Stimulated activated CD4-positive, alpha-beta T cell treated with anti-CD3 and anti-CD28 coated beads, Interleukin-4, amount 100 ng/mL, for 48 hours (primary cell): Measurements from ENCODE around the gene ROR1.

ENCODE experiments used
- DNase-seq, 2 donors: peaks; one replicate each; pipeline ENCODE4 v3.0.0-alpha.2; 2020; ENCODE audit warnings: low read depth in 2 of 2

ROR1 gene

DNA sequence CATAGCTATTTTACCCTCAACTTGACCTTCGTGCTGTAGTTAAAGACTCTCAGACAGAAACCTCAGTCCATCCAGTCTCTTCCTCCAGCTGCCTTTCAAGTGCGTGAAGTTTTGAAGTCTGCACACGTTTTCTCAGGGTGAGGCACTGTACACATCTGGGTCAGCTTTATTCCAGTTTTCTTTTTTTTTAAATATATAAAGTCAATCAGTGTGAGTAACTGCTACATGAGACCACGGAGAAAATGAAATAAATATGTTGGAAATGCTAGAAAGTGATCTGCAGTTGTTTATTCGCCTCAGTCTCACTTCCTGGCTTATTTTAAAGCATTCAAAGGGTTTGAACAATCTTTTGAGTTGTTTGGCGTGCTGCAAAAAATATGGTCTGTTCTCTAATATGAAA, 135.7 kb downstream of the ROR1 start:
- DNase-seq = no peak

DNA sequence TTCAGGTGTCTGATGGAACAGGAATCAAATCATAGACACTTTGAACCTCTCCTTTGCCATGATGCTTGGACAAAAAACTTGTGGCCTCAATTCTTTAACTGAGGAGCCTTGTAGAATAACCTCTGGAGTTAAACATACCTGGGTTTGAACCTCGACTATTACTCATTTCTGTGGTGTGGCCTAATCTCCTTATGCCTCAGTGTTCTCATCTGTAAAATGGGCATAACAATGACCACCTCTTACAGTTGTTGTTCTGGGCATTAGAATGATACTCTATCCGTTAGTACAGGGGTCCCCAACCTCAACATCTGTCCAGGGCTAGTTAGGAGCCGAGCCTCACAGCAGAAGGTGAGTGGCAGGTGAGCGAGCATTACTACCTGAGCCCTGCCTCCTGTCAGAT, 137.2 kb downstream of the ROR1 start:
- DNase-seq = no peak

DNA sequence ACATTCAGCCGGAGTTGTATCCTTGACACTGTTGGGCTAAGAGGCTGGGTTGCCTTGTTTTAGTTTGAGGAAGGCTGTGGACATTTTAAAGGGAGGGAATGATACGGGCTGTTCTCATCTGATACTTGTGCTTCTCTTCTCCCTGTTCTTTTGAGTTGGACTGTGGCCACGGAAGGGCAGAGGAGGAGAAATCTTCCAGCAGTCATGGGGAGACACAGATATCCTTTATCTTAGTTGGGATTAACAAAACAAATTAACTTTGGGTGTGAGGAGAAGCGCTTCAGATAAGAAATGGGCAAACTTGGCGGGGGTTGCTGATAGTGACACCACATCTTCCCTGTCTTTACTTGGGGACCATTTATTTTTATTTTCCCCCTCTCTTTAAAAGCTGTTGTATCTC, 138.8 kb downstream of the ROR1 start:
- no peak for DNase-seq

DNA sequence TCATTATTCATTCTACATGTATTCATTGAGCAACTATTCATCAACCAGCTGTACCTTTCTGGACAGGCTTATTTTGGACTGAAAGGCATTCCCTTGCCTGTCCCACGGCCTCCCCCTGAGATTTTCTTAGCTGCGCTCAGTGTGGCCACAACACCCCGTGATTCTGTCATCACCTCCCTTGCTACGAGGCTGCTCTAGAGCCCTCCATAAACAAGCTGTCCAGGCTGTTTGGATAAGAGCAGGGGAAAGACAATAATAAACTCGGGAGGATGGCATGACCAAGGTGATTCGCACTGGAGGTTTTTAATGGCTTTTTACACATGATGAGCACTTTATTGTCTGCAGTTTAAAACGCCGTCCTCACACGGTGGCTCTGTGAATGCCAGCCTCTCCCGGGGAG, 139.7 kb downstream of the ROR1 start:
- no peak for DNase-seq

DNA sequence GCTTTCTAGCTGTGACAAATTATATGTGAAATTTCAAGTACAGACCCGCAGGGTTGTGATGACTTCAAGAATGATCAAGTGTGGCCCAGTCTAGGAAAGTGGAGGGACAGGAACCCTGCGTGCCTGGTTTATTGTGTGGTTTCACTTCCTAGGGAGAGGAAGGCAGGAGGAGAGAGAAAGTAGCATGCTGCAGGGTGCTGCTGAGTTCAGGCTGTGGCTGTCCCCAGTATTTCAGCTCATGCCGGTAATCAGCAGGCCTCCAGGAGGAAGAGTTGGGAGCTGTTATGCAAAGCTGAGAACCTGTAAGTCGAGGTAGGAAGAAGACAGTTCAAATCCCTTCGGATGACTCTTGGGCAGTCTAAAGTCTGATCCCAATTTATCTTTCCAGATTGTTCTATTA, 140.4 kb downstream of the ROR1 start:
- no peak for DNase-seq

DNA sequence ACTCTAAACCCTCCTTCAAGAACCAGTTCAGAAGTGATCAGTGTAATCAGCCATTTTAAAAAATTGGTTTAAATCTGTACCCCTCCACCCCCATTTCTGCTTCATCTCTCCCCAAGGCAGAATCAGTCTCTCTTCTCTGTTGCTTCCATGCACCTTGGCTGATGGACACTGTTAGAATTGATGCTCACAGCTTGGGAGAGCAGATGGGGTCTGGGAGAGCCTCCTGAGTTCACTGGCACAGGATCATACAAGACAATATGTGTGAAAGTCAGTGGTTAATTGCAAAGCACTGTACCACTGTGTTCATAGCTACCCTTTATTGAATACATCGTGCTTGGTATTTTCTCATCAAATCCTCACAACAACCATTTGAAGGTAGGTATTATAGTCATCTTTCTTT, 140.9 kb downstream of the ROR1 start:
- no peak for DNase-seq

DNA sequence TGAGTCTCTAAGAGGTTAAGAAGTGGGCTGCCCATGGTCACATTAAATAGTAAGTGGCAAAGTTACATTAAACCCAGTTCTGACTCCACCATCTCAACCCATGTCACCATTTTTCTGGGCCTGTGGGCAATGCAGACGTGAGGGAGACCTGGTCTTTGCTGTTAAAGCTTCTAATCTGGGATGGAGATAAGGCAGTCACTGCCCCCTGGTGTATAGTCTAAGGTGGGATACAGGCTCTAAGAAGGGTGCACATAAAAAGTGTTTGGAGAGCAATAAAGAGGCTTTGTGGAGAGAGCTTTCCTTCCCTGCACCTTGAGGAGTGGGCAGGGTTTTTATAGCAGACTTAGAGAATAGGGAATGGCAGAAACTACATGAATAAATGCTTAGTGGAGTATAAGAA, 141.3 kb downstream of the ROR1 start:
- DNase-seq = no peak

DNA sequence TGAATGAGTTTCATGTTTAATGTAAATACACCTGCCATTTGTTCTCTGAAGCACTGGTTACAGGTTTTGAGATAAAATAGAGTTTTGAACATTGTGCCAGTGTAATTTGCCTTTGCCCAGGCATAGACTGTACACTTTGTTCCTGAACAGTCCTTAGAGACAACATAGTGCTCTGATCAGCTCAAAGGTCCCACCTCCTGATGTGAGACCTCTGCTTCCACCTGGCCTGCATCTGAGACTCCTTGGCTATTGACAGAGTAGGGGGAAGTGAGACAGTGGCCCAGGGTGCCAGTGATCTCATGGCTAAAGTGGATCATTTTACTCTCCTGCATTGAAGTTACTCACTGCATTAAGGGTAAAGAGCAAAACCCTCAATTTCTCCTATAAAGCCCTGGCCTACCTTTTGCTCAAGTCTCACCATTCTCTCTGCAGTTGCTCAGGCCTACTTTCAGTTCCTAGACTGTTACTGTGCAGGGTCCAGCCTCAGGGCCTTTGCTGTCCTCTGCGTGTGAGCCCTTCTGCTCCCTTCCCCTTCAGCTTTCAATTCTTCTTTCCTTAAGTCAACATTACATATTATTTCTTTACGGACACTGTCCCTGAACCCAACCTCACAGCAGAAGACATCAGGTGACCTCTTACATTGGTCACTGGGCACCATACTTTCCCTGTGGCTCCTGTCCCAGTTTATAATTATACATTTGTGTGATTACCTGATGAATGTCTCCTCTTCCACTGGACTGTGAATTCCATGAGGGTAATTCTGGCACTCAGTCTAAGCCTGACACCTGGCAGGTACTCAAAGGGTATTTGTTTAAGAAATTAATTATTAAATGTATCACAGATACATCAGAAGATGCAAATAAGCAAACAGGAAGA, 142.9 kb downstream of the ROR1 start:
- DNase-seq = no peak

DNA sequence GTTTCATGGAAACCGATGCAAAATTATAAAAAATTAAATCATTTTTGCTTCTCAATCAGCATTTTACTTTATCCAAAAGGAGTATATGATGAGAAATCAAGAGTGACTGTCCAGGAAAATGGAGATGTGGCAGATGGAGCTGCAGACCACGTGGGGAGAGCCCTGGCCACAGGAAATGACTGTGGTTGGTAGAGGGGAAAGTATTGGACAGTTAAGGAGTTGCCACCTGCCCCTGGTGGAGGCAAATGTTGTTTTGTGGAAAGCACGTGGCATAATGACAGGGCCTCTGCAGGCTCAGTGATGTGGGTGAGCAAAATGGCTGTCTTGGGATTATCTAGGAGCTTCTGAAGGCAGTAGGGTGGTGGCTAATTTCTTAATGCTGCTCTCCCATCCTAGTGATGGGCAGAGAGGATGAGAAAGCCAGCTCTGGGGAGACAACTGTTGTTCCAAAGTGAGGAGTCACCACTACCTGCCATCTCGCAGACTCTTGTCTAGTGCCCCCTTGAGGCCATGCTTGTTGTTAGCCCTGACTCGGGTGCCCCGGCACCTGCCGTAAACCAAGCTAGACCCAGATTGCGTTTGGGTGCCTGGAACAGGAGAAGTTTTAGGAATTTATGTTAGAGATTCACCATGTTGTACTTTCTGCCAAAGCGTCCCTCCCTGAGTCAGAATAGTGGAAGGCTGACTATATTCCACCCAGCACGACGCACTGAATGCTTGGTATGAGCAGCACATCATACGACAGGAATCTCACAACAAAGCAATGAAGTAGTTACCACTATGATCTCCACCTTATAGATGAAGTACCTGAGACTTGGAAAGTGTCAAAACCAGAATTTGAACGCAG, 144.0 kb downstream of the ROR1 start:
- DNase-seq = peak; percentile 11 to 16

DNA sequence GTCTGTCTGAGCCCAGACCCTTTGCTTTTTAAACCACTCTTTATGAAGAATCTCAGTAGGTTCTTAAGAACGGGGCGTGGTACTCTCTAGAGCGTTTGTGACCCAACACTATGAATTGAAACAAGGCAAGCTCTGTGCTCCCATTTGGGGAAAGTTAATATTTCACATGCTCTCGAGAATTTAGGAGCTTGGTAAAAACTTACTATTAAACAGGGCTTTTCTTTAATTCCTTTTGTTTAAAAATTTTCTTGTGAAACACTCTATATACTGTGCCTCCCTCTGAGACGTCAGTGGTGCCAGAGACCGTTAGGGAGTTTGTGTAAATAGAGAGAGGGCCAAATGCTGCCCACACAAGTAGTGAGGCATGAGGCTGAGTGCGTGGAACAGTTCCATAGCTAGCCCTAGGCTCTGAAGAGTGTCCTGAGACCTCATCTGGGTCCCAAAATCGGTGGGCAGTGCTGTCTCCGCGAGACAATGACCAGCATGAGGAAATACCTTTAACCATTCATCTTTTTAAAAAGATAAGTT, 144.7 kb downstream of the ROR1 start:
- no peak for DNase-seq

DNA sequence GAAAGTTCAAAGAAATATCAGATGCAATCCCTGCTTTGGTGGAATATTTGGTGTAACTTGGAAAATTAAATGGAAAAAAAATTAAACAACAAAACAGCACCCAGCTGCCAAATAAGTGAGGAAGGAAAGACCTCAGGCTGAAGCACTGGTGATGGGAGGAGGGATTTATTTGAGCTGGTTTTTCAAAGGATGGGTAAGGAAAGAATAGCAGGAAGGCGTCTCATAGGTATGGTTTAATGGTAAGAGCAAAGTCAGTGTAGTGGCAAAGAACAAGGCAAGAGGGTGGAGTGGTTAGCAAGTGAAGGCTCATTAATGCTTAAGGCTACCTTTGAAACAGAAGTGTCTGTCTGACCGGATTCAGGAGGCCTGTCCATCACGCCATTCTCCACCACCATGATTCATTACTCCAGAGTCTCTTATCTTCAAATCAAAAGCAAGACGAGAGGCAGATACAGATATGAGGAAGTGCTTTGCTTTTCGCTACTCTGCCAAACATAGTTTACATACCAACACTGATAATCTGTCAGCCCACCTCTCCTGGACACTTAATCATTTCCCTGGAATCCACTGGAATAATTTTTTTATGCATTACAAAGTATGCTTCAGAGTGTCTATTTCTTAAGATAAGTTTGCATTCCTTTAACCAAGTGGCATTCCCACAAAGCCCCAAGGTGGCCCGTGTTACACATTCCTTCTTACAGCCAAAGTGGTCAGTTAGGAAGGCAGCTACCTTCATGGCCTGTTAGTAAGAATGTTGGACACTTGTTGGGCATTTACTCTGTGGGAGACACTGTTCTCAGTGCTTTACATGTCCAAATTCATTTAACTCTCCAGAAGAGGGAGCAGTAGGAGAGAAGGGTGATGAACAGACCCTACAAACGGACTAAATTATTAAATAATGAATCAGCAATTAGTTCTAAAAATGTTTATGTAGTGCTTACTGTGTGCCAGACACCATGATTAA, 146.6 kb downstream of the ROR1 start:
- DNase-seq = no peak

DNA sequence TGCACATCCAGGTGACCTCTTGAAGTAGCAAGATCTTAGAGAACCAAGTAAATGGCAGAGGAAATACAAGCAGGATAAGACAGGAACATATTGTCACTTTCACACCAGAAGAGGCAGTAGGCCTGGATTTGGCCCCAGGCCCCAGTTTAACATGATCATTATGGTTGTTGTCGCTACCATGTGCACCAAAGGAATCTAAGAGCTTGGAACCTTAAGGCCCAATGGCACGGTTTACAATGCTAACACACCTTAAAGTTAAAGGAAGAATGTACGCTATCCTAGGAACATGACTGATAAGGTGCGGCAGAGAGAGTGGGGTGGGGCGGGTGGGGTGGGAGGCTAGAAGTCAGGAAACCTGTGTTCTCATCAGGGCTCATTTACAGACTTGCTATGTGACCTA, 147.5 kb downstream of the ROR1 start:
- DNase-seq = no peak

DNA sequence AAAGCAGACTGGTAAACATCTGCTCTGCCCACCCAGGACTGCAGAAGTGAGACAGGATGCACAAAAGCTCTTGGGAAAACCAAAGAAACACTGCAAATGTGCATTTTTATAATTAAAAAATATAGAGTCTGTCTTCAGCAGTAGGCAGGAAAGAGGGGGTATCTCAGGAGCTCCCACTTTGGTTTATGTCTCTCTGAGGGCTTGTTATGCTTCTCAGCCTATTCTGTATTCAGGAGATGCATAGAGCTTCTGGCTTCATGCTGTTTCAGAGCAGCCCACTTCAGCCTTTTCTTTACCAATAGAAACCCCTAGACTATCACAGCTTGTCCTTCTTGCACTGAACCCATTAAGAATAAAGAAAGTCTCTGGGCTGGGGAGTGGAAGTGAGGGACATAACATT, 148.0 kb downstream of the ROR1 start:
- no peak for DNase-seq

DNA sequence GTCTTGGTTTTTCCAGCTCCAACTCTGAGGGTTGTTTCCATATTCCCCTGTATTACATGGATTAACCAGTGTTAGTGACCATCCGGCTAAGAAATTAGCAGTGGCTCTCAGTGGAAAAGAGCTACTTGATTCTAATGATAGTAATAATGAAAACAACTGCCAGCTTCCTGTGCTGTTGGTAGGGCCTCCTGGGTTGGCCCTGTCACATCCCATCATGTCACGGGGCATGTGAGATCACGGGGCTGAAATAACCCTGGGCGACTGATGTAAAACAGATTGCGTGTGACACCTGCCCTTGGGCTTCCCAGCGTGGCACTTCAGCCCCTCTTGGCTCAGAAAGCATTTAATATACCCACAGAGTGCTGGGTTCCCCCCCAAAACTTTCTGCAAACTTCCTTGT, 149.0 kb downstream of the ROR1 start:
- DNase-seq = no peak

DNA sequence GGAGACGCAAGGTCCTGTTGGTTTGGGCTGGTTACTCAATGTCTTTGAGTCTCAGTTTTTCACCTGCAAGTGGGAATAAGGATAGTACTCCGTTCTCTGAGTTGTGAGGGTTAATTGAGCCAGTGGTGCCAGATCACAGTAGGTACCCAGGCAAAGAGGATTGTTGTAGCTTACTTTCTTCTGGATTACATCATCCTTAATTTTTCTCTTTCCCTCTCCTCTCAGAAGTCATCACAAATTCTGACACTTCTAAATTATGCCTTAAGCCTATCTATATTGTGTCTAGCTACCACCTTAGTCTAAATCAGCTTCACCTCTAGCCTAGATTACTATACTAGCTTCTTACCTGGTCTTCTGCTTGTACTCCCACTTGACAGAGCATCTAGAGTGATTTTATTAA, 149.5 kb downstream of the ROR1 start:
- no peak for DNase-seq

DNA sequence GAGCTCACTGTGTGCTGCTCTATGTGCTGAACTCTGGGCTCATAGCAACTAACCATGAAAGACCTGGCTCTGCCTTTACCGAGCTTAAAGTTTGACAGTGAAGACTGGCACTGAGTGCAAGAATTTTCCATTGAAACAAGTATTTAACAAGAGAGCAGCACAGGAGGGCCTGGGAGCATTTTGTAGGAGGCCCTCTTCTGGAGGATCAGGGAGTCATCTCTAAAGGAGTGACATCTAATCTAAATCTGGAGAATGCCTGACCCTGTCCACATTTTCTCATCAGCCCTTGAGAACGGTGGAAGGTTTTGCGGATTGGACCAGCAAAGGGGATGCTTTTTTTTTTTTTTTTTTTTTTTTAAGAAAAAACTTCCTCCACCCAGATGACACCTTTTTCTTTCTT, 150.8 kb downstream of the ROR1 start:
- no peak for DNase-seq

DNA sequence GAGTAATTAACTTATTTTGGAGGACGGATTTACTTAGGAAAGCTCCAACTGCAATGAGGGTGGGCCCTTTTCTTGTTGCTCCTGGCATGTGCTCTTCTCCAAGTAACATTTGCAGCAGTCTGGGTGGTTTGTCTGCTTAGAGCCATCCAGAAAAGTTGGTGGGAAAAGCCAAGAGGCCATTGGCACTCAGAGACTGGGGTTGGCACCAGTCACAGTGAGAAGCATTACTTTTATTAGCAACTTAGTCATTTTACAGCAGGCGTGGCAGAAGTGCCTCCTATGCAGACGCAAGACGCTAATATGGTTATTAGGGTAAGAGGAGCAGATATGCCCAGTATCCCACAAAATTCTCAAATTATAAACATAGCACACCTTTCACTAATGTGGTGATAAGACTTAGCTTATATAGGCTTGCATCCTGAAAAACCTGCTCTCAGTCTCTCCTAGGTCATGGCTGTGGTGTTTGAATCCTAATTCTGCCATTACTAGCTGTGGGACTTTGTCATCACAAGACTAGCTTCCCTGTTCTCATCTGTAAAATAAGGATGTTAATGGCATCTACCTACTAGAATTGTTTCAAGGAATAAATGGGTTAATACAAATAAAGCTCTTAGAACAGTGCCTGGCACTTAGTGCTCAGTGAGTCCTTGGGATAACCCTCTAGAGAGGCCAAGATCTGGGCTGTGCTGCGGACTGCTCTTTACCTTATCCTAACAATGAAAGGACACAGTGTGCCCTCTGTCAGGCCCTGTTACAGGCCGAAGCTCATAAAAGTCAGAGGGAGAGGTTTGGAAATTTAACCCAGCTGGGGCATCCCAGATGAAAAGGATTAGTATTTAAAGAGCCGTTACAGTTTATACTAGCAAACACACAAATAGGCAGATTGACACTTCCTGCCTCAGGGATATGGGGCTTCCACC, 154.6 kb downstream of the ROR1 start:
- DNase-seq = no peak

DNA sequence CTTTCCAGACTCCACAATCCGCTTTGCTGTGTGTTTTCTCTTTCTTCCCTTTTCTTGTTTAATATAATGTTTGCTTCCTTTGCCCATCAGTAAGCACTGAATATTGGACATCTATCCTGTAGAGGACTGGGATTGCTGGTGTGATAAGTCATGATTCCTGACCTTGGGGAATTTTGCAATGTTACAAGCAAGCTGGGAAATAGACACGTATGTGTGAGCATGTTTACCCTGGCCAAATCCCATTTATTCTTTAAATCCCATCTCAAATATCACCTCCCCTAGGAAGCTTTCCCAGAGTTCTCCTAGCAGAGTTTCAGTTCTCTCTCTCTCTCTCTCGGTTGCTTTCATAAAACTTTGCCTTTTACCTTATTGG, 155.3 kb downstream of the ROR1 start:
- no peak for DNase-seq

DNA sequence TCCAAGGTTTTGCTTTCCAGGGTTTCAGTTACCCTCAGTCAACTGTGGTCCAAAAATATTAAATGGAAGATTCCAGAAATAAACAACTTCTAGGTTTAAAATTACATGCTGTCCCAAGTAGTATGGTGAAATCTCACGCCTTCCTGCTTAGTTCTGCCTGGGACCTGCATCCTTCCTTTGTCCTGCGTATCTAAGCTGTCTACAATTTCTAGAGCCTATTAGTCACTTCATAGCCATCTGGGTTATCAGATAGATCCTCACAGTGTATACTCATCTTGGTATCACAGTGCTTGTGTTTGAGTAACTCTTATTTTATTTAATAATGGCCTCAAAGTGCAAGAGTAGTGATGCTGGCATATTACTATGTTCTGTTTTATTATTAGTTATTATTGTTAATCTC, 157.7 kb downstream of the ROR1 start:
- DNase-seq = no peak

DNA sequence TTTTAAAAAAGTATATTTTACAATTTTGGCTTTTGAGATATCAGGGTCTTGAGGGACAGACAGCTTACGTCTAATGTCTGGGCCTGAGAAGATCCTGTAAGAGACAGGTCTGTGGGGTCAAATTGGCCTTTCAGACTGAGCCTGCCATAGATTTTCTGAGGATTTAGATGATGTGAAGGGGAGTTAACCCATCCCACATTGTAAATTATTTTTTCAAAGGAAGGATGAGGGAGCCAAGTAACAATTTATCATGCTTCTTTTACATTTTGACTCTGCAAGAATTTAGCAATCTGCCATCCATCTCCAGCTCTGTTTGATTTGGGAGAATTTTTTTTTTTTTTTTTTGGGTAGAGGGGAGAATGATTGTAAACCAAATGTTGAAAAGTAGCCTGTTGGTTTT, 160.9 kb downstream of the ROR1 start:
- no peak for DNase-seq

DNA sequence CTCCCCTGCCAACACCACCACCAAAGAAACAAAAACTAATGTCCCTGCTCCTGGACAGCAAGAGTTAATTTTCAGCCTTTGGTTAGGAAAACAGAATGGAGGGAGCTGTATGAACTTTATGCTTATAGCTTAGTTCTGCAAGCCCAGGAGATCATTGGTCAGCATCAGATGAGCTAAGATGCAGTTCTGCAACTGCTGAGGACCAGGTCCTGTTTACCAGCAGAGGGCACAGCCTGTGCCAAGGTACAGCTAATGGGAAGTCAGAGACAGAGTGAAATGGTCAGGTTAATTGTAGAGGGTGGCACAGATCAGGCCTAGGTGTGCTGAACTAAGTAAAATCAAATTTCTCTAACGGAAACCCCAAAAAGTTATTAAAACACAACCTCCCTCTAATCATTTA, 161.3 kb downstream of the ROR1 start:
- no peak for DNase-seq
